Erythroblast (primary cell): ENCODE results near the gene ADCY3.

Experiments
- DNase-seq, 2 experiments: peaks; one replicate each; lab custom pipeline; 2025; lab: John Stamatoyannopoulos, UW
- GATA1 ChIP-seq: IDR thresholded peaks from 2 replicates; pipeline ENCODE4 v1.6.1; 2011; ENCODE audit warnings: low read depth, mild to moderate bottlenecking, control low read depth, low read length, moderate library complexity
- POLR2A ChIP-seq: IDR thresholded peaks from 2 replicates; pipeline ENCODE4 v1.6.1; 2011; ENCODE audit warnings: mild to moderate bottlenecking, low read length

ADCY3 gene

DNA sequence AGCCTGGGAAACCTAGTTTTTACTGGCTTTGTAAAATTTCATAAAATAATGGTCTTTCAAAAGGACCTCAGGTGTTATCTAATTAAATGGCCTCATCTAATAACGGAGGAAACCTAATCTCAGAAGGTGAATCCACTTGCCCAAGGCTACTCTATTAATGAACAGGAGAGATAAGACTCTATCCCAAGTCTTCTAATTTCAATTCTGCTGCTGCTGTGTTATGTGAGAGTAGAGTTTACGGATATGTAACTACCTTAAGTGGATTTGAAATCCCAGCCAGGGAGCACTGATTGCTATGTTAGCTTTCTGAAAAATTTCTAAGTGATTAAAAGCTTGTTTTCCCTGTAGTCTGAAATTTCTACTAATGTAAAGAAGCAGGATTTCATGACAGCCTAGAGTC lies 17.2 kb upstream of the ADCY3 start:
- DNase-seq = no peak
- TF ChIP-seq POLR2A (no peak), GATA1 (no peak)

GRCh38 chr2:24935145-24935544 lies 15.1 kb upstream of the ADCY3 start:
- DNase-seq = no peak
- TF ChIP-seq POLR2A (no peak), GATA1 (no peak)

- no peak for TF ChIP-seq POLR2A
- TF ChIP-seq GATA1 = no peak
- no peak for DNase-seq
These were observed 12.7 kb upstream of the ADCY3 start for GRCh38 chr2:24932715-24933114.

DNA sequence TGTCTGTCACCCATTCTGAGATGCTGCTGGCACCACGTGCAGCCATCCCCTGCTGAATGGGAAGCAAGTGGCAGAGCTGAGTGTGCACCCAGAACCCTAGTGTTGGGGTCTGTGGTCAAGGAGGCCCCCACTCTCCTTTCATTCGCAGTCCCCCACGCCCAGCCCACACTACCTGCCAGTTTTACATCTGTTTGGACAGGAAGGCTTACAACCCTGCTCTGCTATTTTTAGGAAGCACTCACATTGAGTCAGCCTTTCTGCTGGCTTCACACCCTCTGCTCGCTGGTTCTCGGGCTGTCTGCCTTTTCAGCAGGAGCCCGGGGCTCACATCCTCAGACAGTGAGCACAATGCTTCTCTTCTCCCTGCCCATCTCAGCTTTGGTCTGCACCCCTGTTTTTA lies 10.7 kb upstream of the ADCY3 start:
- DNase-seq = no peak
- TF ChIP-seq GATA1 (no peak), POLR2A (no peak)

GRCh38 chr2:24929230-24929629 lies 9.2 kb upstream of the ADCY3 start:
- TF ChIP-seq POLR2A (no peak), GATA1 (no peak)

DNA sequence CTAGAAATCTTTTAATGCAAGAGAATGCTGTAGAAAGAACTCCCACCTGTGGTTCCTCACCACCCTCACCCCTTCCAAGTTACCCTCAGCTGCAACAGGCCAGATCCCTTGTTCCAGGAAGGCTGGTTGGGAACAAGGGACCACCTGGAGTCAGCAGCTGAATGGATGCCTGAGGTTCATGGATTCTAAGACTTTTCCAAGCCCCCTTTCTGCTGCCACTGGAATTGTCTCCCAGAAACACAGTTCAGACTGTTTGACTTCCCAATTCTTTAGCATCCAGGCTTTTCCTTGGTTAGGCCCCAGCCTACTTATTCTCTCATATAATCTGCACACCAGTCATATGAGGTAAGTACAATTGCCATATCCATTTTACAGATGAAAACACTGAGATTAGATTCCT lies 8.0 kb upstream of the ADCY3 start:
- TF ChIP-seq GATA1 = no peak
- no peak for DNase-seq

More at GRCh38 chr2:24929230-24929629, 9.2 kb upstream of the ADCY3 start:
- no peak for DNase-seq

- TF ChIP-seq POLR2A (no peak), GATA1 (no peak)
- DNase-seq = peak; percentile 40 to 45
These were observed 6.7 kb upstream of the ADCY3 start for GRCh38 chr2:24926602-24927252.

DNA sequence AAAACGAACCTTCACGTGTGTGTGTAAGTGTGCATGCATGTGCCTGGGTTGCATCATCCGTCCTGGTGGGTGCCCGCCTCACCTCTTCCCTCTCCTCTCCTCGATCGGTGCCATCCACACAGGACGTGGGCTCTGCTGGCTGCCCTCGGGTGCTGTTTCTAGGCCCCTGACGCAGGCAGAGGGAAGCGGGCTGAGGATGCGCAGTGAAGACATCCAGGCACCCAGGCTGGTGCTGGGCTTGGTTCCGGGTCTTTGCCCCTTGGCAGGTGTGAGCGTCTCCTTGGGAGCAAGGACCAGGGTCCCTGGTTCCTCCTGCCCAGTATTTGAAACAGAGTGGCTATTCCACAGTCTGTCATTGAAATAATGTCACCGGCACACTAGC lies 6.2 kb upstream of the ADCY3 start:
- TF ChIP-seq GATA1 (no peak), POLR2A (no peak)
- DNase-seq = no peak

DNA sequence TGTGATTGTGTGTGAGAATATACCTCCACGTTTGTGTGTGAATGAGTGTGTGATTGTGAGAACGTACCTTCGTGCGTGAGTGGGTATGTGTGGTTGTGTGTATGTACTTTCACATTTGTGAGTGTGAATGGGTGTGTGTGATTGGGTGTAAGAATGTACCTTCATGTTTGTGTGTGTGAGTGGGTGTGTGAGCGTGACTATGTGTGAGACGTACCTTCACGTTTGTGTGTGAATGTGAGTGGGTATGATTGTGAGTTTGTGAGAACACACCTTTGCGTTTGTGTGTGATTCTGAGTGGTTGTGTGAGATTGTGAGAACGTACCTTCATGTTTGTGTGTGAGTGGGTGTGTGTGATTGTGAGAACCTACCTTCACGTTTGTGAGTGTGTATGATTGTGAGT lies 5.8 kb upstream of the ADCY3 start:
- no peak for TF ChIP-seq POLR2A
- TF ChIP-seq GATA1 = no peak
- DNase-seq = no peak

DNA sequence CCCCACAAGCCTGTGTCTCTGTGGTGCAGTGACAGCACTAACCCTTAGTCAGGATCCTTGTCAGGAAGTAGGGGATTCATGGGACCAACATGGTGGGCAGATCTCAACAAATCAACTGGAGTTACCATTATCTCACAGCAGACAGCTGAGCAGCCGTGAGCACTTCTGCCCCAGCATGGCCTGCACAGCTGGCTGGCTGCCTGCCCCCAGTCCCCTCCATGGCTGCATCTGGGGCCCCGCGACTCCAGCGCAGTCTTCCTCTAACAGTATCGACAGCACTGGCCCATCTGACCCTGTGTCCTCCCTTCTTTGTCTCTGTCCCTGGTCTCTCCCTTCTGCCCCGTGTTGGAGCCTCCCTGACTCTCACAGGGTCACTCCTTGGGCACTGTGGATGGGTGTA lies 4.7 kb upstream of the ADCY3 start:
- DNase-seq = peak; percentile 32 to 74
- TF ChIP-seq GATA1 (no peak), POLR2A (no peak)

DNA sequence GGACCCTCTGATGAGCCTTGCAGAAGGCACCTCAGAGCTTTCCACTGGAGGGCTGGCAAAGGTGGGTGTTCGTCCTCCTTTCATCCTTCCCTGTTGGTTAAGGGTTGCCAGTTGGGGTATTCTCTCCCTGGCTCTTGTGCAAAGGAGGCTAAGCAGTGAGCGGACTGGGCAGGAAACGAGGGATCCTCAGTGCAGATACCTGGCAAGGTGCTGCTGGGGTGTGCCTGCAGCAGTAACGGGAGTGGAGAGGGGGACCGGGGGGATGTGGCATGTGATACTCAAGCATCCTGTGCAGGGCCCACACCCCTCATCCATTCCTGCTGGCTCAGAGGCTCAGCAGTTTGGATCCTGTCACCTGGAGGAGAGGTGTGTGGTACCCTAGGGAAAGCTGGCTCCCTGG lies 4.2 kb upstream of the ADCY3 start:
- TF ChIP-seq GATA1 (no peak), POLR2A (no peak)
- no peak for DNase-seq

- DNase-seq = no peak
These were observed 3.1 kb upstream of the ADCY3 start for GRCh38 chr2:24923106-24923505.

GRCh38 chr2:24922556-24922955 lies 2.5 kb upstream of the ADCY3 start:
- TF ChIP-seq GATA1 (no peak), POLR2A (no peak)
- no peak for DNase-seq

More at GRCh38 chr2:24923106-24923505, 3.1 kb upstream of the ADCY3 start:
- TF ChIP-seq POLR2A (no peak), GATA1 (no peak)

- TF ChIP-seq POLR2A (no peak), GATA1 (no peak)
These were observed 888 bp upstream of the ADCY3 start for GRCh38 chr2:24920809-24921441.

More at GRCh38 chr2:24920809-24921441, 888 bp upstream of the ADCY3 start:
- no peak for DNase-seq
